ENCODE data around the gene DUSP1. TPM values are rescaled to one million over a fixed set of nuclear protein-coding genes. Genes with fewer than 3 reads are reported as not detected.

Gene DUSP1
- total RNA-seq, 1 donor from 2014 or later: 258 TPM

DNA sequence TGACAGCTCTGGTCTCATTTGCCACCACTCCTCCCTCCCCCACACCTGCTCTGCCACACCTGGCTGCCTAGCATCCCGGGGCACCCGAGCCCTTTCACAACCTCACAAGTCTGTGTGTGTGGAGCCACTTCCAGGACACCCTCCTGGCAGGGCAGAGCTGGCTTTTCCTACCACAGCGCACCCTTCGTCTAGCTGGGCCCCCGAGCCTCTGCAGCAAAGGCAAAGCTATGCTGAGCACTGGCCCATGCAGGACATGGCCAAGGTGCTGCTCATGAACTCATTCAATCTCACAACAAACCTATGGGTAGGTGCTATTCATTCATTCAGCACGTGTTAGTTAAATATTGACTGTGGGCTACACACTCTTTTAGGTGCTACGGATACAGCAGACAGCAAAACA is 43.4 kb downstream of the DUSP1 start:
- no peak for DNase-seq (ENCODE audit: extremely low read depth, low read depth, low spot score)

DNA sequence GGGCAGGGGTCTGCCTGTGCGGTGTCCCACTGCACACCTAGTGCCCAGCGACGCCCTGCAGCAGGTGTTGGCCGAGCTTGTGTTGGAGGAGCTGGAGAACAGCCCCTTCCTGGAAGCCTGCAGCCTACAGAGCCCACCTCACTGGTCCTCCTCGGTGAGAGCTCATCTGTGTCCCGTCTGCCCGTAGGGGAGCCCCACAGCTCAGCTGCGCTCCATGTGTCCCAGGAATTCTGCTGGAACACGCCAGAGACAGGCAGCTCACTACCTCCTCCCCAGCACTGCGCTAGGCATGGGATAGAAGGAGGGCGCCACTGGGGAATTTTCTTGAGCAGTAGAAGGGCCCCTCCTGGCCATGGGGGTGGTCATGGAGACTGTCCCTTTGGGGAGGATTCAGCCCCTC is 44.0 kb downstream of the DUSP1 start:
- DNase-seq (ENCODE audit: extremely low read depth, low read depth, low spot score): no peak

DNA sequence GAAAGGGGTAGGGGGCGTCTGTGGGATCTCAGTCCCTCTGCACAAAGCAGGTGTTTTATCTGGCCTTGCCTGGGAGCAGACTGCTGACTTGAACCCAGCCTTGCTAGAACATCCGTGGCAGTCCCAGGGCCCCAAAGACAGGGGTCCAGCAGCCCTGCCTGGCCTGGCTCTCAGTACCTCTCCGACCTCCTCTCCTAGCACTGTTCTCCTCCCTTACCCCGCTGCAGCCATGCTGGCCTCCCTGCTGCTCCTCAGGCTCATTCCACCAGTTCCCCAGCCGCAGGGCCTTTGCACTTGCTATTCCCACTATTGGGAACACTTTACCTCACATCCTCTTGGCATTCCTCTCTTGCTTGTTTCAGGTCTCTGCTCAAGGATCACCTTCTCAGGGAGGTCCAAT is 45.2 kb downstream of the DUSP1 start:
- DNase-seq (ENCODE audit: extremely low read depth, low read depth, low spot score): no peak

- DNase-seq (ENCODE audit: extremely low read depth, low read depth, low spot score): no peak
Observed at GRCh38 chr5:172725273-172725672, 45.7 kb downstream of the DUSP1 start.

DNA sequence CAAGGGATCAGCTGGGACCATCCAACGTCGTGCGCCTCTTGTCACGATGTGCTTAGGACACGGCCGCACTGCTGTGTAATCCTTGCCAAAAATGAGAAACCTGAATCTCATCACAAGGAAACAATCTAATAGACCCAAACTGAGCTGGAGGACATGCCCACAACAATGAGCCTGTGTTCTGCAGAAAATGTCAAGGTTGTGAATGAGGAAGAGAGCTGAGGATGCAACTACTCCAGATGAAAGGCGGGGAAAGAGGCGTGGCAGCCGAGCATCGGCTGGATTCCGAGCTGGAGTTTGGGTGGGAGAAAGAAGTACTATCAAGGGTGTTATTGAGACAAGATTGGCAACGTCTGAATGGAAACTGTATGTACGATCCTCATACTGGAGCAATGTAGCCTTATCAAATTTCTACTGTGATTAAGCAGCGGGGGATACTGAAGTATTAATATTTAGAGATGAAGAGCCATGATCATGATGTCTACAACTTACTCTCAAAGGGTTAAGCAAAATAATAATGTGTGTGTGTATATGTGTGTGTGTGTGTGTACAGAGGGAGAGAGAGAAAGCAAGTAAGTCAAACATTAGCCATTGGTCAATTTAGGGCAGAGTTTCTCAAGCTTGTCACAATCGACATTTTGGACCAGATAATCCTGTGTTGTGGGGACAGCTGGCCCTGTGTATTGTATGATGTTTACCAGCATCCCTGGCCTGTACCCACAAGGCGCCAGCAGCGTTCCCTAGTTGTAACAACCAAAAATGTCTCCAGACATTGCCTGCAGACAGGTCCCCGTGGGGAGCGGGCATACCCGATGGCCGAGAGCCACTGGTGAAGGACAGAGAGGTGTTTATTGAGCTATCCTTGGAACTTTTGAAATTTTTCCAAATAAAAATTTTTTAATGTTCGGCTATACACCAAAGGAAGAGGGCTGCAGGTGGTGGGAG is 46.5 kb downstream of the DUSP1 start:
- no peak for DNase-seq (ENCODE audit: extremely low read depth, low read depth, low spot score)

DNA sequence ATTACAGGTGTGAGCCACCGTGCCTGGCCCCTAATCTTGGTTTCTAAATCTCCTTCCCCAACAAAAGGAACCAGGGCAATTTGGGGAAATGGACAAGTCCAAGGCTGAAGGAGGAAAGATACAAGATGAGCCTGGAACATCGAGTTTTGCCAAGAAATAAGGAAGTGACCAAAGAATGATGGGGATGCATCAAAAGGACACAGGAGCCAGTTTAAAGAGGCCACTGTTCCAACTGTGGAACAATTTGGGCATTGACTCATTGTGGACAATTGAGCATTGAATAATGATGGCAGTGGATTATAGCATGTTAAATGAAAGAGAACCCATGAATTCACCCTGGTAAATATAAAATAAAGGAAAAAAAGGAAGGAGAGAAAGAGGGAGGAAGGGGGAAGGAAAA is 47.5 kb downstream of the DUSP1 start:
- no peak for DNase-seq (ENCODE audit: extremely low read depth, low read depth, low spot score)

DNA sequence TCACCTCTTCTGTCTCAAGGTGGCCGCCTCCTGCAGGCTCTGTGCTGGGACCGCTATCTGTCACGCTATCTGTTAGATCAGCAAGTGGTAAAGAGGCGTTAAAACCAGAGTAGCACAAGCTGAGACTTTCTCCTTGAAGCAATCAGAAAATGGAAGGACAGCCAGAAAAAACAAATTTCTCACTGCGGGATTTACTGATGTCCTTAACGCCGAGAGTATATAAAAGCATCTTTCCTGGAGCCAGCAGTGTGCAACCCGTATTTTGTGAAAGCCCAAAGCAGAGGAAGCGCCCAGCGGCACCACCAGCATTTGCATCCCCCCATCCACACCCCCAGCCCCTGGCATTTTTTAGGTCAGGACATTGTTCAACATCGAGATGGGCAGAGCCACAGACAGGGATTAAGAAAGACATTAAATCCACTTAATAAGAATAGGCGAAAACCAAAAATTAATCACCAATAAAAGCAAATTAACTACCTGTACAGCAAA is 48.6 kb downstream of the DUSP1 start:
- DNase-seq (ENCODE audit: extremely low read depth, low read depth, low spot score): no peak

DNA sequence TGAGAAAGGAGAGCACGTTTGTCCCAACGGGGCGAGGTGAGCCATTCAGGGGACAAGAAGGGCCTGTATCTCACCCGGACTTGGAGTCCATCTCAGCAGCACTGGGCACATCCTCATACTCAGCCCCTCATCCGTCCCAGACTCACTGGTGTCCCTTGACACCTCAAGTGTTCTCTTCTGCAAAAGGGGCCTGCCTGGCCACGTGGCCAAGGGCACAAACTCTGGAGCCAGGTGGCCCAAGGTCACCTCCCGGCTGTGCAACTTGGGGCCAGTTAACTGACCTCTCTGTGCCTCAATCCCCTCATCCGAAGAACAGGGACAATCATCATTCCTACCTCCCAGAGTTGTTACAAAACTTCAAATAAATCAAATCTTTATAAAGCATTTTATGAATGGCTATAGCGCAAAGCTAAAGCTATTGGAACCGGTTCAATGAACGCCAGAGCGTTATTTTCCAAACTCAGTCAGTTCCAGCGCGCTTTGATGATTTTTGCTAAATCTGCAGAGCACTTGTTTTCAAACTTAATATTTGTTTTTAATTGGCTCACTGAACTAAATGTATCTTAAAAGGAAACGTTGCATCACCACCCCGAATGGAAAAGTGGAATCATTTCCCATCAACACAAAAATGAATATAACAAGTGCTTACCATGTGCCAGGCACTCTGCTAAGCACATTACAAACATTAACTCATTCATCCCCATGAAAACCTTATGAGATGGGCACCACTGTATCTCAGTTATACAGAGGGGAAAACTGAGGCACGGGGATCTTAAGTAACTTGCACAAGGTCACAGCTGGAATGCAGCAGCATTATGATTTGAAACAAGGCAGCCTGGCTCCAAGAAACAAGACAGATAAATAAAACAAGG is 49.3 kb downstream of the DUSP1 start:
- peak; percentile 84 for DNase-seq (ENCODE audit: extremely low read depth, low read depth, low spot score)

DNA sequence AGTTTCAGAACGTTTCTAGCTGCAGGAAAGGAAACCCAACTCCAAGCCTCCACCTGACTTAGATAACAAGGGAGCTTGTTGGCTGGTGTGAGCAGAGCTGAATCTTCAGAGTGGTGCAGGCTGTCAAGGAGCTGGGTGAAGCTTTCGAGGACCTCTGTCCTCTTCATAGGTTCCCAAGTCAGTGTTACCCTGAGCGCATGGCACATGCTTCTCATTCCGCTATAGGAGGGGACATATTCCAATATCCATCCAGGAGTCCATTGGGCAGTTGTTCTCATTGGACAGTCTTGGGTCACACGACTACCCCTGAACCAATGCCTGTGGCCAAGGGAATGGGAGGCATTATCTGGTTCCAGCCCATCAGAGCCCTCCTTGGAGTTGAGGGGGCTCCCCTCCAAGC is 50.3 kb downstream of the DUSP1 start:
- no peak for DNase-seq (ENCODE audit: extremely low read depth, low read depth, low spot score)

DNA sequence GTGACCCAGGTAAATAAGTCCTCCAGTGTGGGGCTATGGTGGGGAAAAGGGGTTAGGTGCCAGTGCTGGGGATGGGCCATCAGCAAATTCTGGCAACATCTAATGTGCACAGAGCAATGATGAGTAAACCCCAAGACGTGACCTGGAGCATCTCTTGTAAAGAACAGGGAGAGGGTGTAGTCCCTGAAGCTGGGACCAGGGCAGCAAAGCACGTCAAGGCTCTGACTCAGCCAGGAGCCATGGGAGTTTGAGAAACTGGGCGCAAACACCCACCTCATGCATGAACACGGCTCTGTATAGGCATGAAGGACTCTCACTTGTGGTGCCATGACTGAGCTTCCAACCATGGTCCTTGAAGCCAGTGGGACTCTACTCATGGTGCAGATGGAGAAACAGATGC is 51.8 kb downstream of the DUSP1 start:
- no peak for DNase-seq (ENCODE audit: extremely low read depth, low read depth, low spot score)

DNA sequence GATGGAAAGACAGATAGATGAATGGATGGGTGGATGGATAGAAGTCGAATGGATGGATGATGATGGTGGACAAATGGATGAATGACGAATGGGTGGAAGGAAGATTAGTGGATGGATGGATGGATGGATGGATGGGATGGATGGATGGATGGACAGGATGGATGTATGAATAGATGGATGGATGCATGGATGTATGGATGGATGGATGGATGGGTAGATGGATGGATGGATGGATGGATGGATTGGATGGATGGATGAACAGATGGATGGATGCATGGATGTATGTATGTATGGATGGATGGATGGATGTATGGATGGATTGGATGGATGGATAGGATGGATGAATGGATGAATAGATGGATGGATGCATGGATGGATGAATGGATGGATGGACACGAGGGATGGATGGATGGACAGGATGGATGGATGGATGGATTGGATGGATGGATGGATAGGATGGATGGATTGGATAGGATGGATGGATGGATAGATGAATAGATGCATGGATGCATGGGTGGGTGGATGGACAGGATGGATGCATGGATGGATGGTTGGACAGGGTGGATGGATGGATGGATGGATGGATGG is 52.4 kb downstream of the DUSP1 start:
- no peak for DNase-seq (ENCODE audit: extremely low read depth, low read depth, low spot score)

Other genes starting within 250 kb of the DUSP1 start
- 15.2 and 19.4 TPM in 2 replicates for gene NEURL1B, start 129.9 kb downstream of the DUSP1 start, total RNA-seq
- 168 and 172 TPM in 2 replicates for gene ERGIC1, start 63.1 kb upstream of the DUSP1 start, total RNA-seq
- 48.3 and 50.7 TPM in 2 replicates for gene RPL26L1, start 188.2 kb upstream of the DUSP1 start, total RNA-seq
- gene ATP6V0E1, start 212.6 kb upstream of the DUSP1 start, total RNA-seq: 200 and 285 TPM in 2 replicates